Measurements from ENCODE around the gene GLCCI1.
"Not testable (repeated sequence)": the region's sequence is repeated elsewhere in the genome, so short reads cannot be mapped to it uniquely, and the experiment has no call there.

The GLCCI1 gene

GRCh38 chr7:8044761-8045430, 76.3 kb downstream of the GLCCI1 start:
- DNase-seq (ENCODE audit: low read depth in 2 of 2, low spot score in 1 of 2) = no peak

- DNase-seq (ENCODE audit: low read depth in 2 of 2, low spot score in 1 of 2) = not testable (repeated sequence)
Observed at GRCh38 chr7:8048067-8048466, 79.5 kb downstream of the GLCCI1 start.

GRCh38 chr7:8051373-8051772, 82.8 kb downstream of the GLCCI1 start:
- no peak for DNase-seq (ENCODE audit: low read depth in 2 of 2, low spot score in 1 of 2)

- DNase-seq (ENCODE audit: low read depth in 2 of 2, low spot score in 1 of 2) = no peak
Observed at GRCh38 chr7:8051998-8052397, 83.4 kb downstream of the GLCCI1 start.

- DNase-seq (ENCODE audit: low read depth in 2 of 2, low spot score in 1 of 2) = no peak
Observed at GRCh38 chr7:8052824-8053223, 84.2 kb downstream of the GLCCI1 start.

GRCh38 chr7:8056439-8056838, 87.8 kb downstream of the GLCCI1 start:
- DNase-seq (ENCODE audit: low read depth in 2 of 2, low spot score in 1 of 2) = no peak

GRCh38 chr7:8057566-8057965, 89.0 kb downstream of the GLCCI1 start:
- DNase-seq (ENCODE audit: low read depth in 2 of 2, low spot score in 1 of 2) = no peak

- DNase-seq (ENCODE audit: low read depth in 2 of 2, low spot score in 1 of 2) = no peak
Observed at GRCh38 chr7:8058322-8058721, 89.7 kb downstream of the GLCCI1 start.

- no peak for DNase-seq (ENCODE audit: low read depth in 2 of 2, low spot score in 1 of 2)
Observed at GRCh38 chr7:8058852-8059251, 90.3 kb downstream of the GLCCI1 start.

- DNase-seq (ENCODE audit: low read depth in 2 of 2, low spot score in 1 of 2) = no peak
Observed at GRCh38 chr7:8060241-8060640, 91.6 kb downstream of the GLCCI1 start.

- DNase-seq (ENCODE audit: low read depth in 2 of 2, low spot score in 1 of 2) = not testable (repeated sequence)
Observed at GRCh38 chr7:8063300-8063699, 94.7 kb downstream of the GLCCI1 start.

GRCh38 chr7:8063706-8064297, 95.2 kb downstream of the GLCCI1 start:
- no peak for DNase-seq (ENCODE audit: low read depth in 2 of 2, low spot score in 1 of 2)

- no peak for DNase-seq (ENCODE audit: low read depth in 2 of 2, low spot score in 1 of 2)
Observed at GRCh38 chr7:8064828-8065227, 96.2 kb downstream of the GLCCI1 start.

GRCh38 chr7:8065356-8065813, 96.8 kb downstream of the GLCCI1 start:
- DNase-seq (ENCODE audit: low read depth in 2 of 2, low spot score in 1 of 2) = no peak

GRCh38 chr7:8068892-8069686, 100.5 kb downstream of the GLCCI1 start:
- no peak for DNase-seq (ENCODE audit: low read depth in 2 of 2, low spot score in 1 of 2)

GRCh38 chr7:8070451-8071180, 102.0 kb downstream of the GLCCI1 start:
- no peak for DNase-seq (ENCODE audit: low read depth in 2 of 2, low spot score in 1 of 2)

- DNase-seq (ENCODE audit: low read depth in 2 of 2, low spot score in 1 of 2) = no peak
Observed at GRCh38 chr7:8078418-8078817, 109.8 kb downstream of the GLCCI1 start.

- no peak for DNase-seq (ENCODE audit: low read depth in 2 of 2, low spot score in 1 of 2)
Observed at GRCh38 chr7:8082762-8083161, 114.2 kb downstream of the GLCCI1 start.

GRCh38 chr7:8084836-8085235, 116.2 kb downstream of the GLCCI1 start:
- DNase-seq (ENCODE audit: low read depth in 2 of 2, low spot score in 1 of 2) = no peak

- no peak for DNase-seq (ENCODE audit: low read depth in 2 of 2, low spot score in 1 of 2)
Observed at GRCh38 chr7:8085420-8085819, 116.8 kb downstream of the GLCCI1 start.

- DNase-seq (ENCODE audit: low read depth in 2 of 2, low spot score in 1 of 2) = no peak
Observed at GRCh38 chr7:8086239-8086638, 117.6 kb downstream of the GLCCI1 start.

All from stimulated activated CD8-positive, alpha-beta memory T cell treated with anti-CD3 and anti-CD28 coated beads, Interleukin-4, amount 100 ng/mL, for 1 hour (primary cell).